Breast epithelium (tissue), 4 donors: ENCODE data around the gene NOA1. TPM values are rescaled to one million over a fixed set of nuclear protein-coding genes. Genes with fewer than 3 reads are reported as not detected.

ENCODE experiments used
- DNase-seq, 2 donors: peaks; one replicate each; pipeline ENCODE4 v3.0.0-alpha.2; 2019; ENCODE audit warnings: low spot score in 2 of 2
- H3K27ac ChIP-seq, 2 donors: fragments of 200-600 bp; sonication (generic) in 1 of 2; one replicate each; pipeline ENCODE4 v1.5.1; 2016 to 2019; ENCODE audit warnings: mild to moderate bottlenecking in 1 of 2
- H3K27me3 ChIP-seq, 2 donors: fragments of 200-600 bp; sonication (generic) in 1 of 2; one replicate each; pipeline versions ENCODE4 v1.5.1 to v1.6.0; 2017 to 2019; ENCODE audit warnings: control low read depth in 1 of 2, mild to moderate bottlenecking in 1 of 2
- H3K36me3 ChIP-seq: fragments of 200-600 bp; one replicate; pipeline ENCODE4 v1.5.1; 2019
- H3K4me1 ChIP-seq, 2 donors: fragments of 200-600 bp; sonication (generic); one replicate each; pipeline ENCODE4 v1.5.1; 2016 to 2019; ENCODE audit warnings: control low read depth in 1 of 2
- H3K4me3 ChIP-seq, 3 donors: fragments of 200-600 bp; sonication (generic); 1 replicate in 2 of 3; 2 replicates in 1 of 3; pipeline ENCODE4 v1.5.1; 2016 to 2019; ENCODE audit warnings: mild to moderate bottlenecking in 3 of 3, moderate library complexity in 2 of 3
- H3K9me3 ChIP-seq, 2 donors: fragments of 200-600 bp; sonication (generic) in 1 of 2; one replicate each; pipeline ENCODE4 v1.5.1; 2016 to 2019; ENCODE audit warnings: control low read depth in 1 of 2
- POLR2A ChIP-seq: fragments of 450-650 bp; IDR thresholded peaks from one replicate; pipeline ENCODE4 v1.6.1; 2016; ENCODE audit warnings: antibody characterized with exemption, mild to moderate bottlenecking, moderate library complexity
- POLR2AphosphoS5 ChIP-seq, 3 donors: sonication (generic); formaldehyde crosslinking; IDR thresholded peaks; one replicate each; pipeline ENCODE4 v1.6.1; 2017; ENCODE audit warnings: antibody characterized with exemption in 3 of 3
- intact Hi-C: fragments of 100-400 bp; cut with DNase I; formaldehyde crosslinking; loops from one replicate; pipeline ENCODE4 v1.15.1; 2023; ENCODE audit warnings: low total_unique reads
- total RNA-seq, 3 donors: library from RNA; depleted of rRNA; stranded (reverse); fragments of >200 nt; gene quantifications; one replicate each; pipeline ENCODE4 v1.1.0, GENCODE V29; 2016
- TF ChIP-seq, protein P1 (sequence below), 3 donors: fragments of 450-650 bp; IDR thresholded peaks; one replicate each; pipeline ENCODE4 v1.5.1; 2016 to 2017; ENCODE audit warnings: antibody characterized with exemption in 3 of 3, mild to moderate bottlenecking in 3 of 3, moderate library complexity in 3 of 3

The NOA1 gene
- total RNA-seq, 3 donors from 2014 or later, result 22.6 to 25.4 (median 23.7) TPM

GRCh38 chr4:56999751-57000150, 22.3 kb upstream of the NOA1 start:
- TF ChIP-seq POLR2A, result no peak
- intact Hi-C loops, result no loop called here
- no peaks in the 10 kb centered on the region for H3K36me3 ChIP-seq
- no peak for DNase-seq
- no peaks in the 10 kb centered on the region for H3K27me3 ChIP-seq
- no peaks in the 10 kb centered on the region for H3K4me1 ChIP-seq
- H3K9me3 ChIP-seq, result no peaks in the 10 kb centered on the region
- H3K27ac ChIP-seq, result no peak overlapping the region
- H3K4me3 ChIP-seq, result no peak overlapping the region

DNA sequence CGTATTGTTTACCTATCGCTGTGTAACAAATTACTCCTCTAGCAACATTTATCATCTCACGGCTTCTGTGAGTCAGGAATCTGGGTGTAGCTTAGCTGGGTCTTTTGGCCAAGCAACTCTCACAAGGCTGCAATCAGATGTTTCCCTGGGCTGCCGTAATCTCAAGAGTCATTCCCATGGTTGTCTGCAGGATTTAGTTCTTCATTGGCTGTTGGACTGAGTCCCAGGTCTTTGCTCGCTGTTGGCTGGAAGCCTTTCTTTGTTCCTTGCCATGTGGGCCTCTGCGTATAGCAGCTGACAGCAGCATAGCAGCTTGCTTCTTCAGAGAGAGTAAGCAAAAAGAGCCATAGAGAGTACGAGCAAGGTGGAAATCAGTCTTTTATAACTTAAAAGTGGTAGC, 18.1 kb upstream of the NOA1 start:
- intact Hi-C loops, result no loop called here
- peak in 1 of 2 donors; percentile 33 for DNase-seq
- peak overlapping the region; percentile 25 to 68 for H3K27ac ChIP-seq
- no peaks in the 10 kb centered on the region for H3K36me3 ChIP-seq
- no peaks in the 10 kb centered on the region for H3K4me1 ChIP-seq
- peak in 1 of 3 donors; percentile 15 for TF ChIP-seq POLR2AphosphoS5 (IDR thresholded peaks at IDR 0.05)
- no peak for TF ChIP-seq POLR2A
- H3K27me3 ChIP-seq, result no peaks in the 10 kb centered on the region
- H3K9me3 ChIP-seq, result no peaks in the 10 kb centered on the region
- H3K4me3 ChIP-seq, result no peak overlapping the region

GRCh38 chr4:56990109-56990905, 12.9 kb upstream of the NOA1 start:
- intact Hi-C loops, result no loop called here
- no peaks in the 10 kb centered on the region for H3K36me3 ChIP-seq
- TF ChIP-seq POLR2AphosphoS5 (IDR thresholded peaks at IDR 0.05) (no peak), POLR2A (no peak)
- TF ChIP-seq, protein P1, sequence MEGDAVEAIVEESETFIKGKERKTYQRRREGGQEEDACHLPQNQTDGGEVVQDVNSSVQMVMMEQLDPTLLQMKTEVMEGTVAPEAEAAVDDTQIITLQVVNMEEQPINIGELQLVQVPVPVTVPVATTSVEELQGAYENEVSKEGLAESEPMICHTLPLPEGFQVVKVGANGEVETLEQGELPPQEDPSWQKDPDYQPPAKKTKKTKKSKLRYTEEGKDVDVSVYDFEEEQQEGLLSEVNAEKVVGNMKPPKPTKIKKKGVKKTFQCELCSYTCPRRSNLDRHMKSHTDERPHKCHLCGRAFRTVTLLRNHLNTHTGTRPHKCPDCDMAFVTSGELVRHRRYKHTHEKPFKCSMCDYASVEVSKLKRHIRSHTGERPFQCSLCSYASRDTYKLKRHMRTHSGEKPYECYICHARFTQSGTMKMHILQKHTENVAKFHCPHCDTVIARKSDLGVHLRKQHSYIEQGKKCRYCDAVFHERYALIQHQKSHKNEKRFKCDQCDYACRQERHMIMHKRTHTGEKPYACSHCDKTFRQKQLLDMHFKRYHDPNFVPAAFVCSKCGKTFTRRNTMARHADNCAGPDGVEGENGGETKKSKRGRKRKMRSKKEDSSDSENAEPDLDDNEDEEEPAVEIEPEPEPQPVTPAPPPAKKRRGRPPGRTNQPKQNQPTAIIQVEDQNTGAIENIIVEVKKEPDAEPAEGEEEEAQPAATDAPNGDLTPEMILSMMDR (IDR thresholded peaks at IDR 0.05), result no peak

GRCh38 chr4:56986952-56987351, 9.5 kb upstream of the NOA1 start:
- DNase-seq, result no peak
- no peaks in the 10 kb centered on the region for H3K4me1 ChIP-seq
- H3K36me3 ChIP-seq, result no peaks in the 10 kb centered on the region
- no peak overlapping the region for H3K27ac ChIP-seq
- no peak overlapping the region for H3K4me3 ChIP-seq
- H3K27me3 ChIP-seq, result no peaks in the 10 kb centered on the region
- no peak for TF ChIP-seq POLR2AphosphoS5 (IDR thresholded peaks at IDR 0.05)
- TF ChIP-seq, protein P1 (IDR thresholded peaks at IDR 0.05), result no peak
- TF ChIP-seq POLR2A, result no peak
- intact Hi-C loops, result no loop called here
- no peaks in the 10 kb centered on the region for H3K9me3 ChIP-seq

More at GRCh38 chr4:56990109-56990905, 12.9 kb upstream of the NOA1 start:
- Histone ChIP-seq H3K27me3 (no peaks in the 10 kb centered on the region), H3K9me3 (no peaks in the 10 kb centered on the region), H3K4me1 (no peaks in the 10 kb centered on the region), H3K27ac (no peak overlapping the region), H3K4me3 (no peak overlapping the region)
- no peak for DNase-seq

DNA sequence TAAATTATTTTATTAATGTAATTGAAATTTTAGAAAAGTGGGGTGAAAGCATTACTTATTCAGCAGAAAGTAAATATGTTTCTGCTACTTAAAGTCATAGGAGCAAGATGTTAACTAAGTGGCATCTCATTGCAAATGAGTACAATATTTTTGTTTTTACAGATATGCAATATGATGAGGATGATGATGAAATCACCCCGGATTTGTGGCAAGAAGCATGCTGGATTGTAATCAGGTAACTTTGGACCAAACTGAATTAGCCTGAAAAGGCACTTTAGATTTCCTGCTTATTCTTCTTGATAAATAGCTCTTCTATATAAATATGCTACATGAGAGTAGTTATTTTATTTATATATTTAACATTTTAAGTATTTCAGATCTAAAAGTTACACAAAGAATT, 8.8 kb upstream of the NOA1 start:
- H3K36me3 ChIP-seq, result no peaks in the 10 kb centered on the region
- peaks cover 0 to 3% of the 10 kb centered on the region in 2 donors for H3K4me1 ChIP-seq
- no peak overlapping the region for H3K27ac ChIP-seq
- no peak for DNase-seq
- TF ChIP-seq, protein P1 (IDR thresholded peaks at IDR 0.05), result no peak
- TF ChIP-seq POLR2A, result no peak
- no peaks in the 10 kb centered on the region for H3K9me3 ChIP-seq
- H3K4me3 ChIP-seq, result no peak overlapping the region
- H3K27me3 ChIP-seq, result no peaks in the 10 kb centered on the region
- intact Hi-C loops, result no loop called here

GRCh38 chr4:56981795-56982201, 4.4 kb upstream of the NOA1 start:
- no peaks in the 10 kb centered on the region for H3K27me3 ChIP-seq
- intact Hi-C loops, result no loop called here
- TF ChIP-seq, protein P1 (IDR thresholded peaks at IDR 0.05), result no peak
- TF ChIP-seq POLR2AphosphoS5 (IDR thresholded peaks at IDR 0.05), result no peak
- no peak for TF ChIP-seq POLR2A
- no peak for DNase-seq
- no peak overlapping the region for H3K4me3 ChIP-seq
- peaks cover 0 to 6% of the 10 kb centered on the region in 2 donors for H3K4me1 ChIP-seq
- H3K36me3 ChIP-seq, result no peaks in the 10 kb centered on the region
- no peaks in the 10 kb centered on the region for H3K9me3 ChIP-seq
- H3K27ac ChIP-seq, result no peak overlapping the region
